Activated CD8-positive, alpha-beta T cell treated with anti-CD3 and anti-CD28 coated beads for 36 hours (primary cell): ENCODE data around the gene JMJD7. TPM values are rescaled to one million over a fixed set of nuclear protein-coding genes. Genes with fewer than 3 reads are reported as not detected.

Source experiments
- ATAC-seq: fragments of 200-7000 bp; cut with Tn5 transposase; one replicate; pipeline ENCODE4 v1.10.0; 2021; ENCODE audit warnings: mild to moderate bottlenecking, moderate library complexity
- CTCF ChIA-PET: fragments of 350-600 bp; sonication (Branson Sonifier 250); formaldehyde crosslinking; loops from one replicate; lab custom pipeline; 2021; ENCODE audit warnings: antibody characterized with exemption; lab: Charles Lee
- POLR2A ChIA-PET: fragments of 350-600 bp; sonication (Branson Sonifier 250); formaldehyde crosslinking; loops from one replicate; lab custom pipeline; 2021; ENCODE audit warnings: antibody characterized with exemption; lab: Charles Lee
- DNase-seq: peaks from one replicate; pipeline ENCODE4 v3.0.0-alpha.2; 2020
- H3K27ac Mint-ChIP-seq: one replicate; pipeline ENCODE4 v1.8.0; 2021; ENCODE audit warnings: mild to moderate bottlenecking, mixed read lengths
- H3K27me3 Mint-ChIP-seq: one replicate; pipeline ENCODE4 v1.8.0; 2021; ENCODE audit warnings: mixed read lengths
- H3K36me3 Mint-ChIP-seq: one replicate; pipeline ENCODE4 v1.8.0; 2021; ENCODE audit warnings: low read depth, mixed read lengths
- H3K4me1 Mint-ChIP-seq: one replicate; pipeline ENCODE4 v1.8.0; 2021; ENCODE audit warnings: low read depth, mixed read lengths
- H3K4me3 Mint-ChIP-seq: one replicate; pipeline ENCODE4 v1.8.0; 2021; ENCODE audit warnings: mild to moderate bottlenecking, moderate library complexity, mixed read lengths
- H3K9me3 Mint-ChIP-seq: one replicate; pipeline ENCODE4 v1.8.0; 2021; ENCODE audit warnings: mixed read lengths
- CTCF ChIP-seq: fragments of 200-600 bp; IDR thresholded peaks from one replicate; pipeline ENCODE4 v1.8.0; 2022; ENCODE audit warnings: antibody characterized with exemption, mild to moderate bottlenecking
- intact Hi-C: fragments of 100-400 bp; cut with micrococcal nuclease; formaldehyde crosslinking; loops from one replicate; pipeline ENCODE4 v1.10.0; 2022
- total RNA-seq, 2 experiments: library from RNA; stranded (reverse); gene quantifications; one replicate each; pipeline ENCODE4 v1.2.3, GENCODE V29; 2021

Gene JMJD7
- total RNA-seq, 2 experiments from 2014 or later, result 8.2 to 13.2 TPM

- Mint-ChIP-seq H3K4me3 (no peak overlapping the region), H3K27me3 (no peaks in the 10 kb centered on the region), H3K4me1 (no peaks in the 10 kb centered on the region), H3K9me3 (no peaks in the 10 kb centered on the region), H3K27ac (no peak overlapping the region), H3K36me3 (peaks cover 8% of the 10 kb centered on the region)
- no peak for DNase-seq
- intact Hi-C loops, result no loop called here
- no peak for ATAC-seq
- ChIA-PET CTCF (interaction anchor here (1.0 to 2.1 kb wide), 3 partner anchors 9 to 47 kb away, joined by 3 to 11 read pairs (median 8); partner anchors contain the start of gene MAPKBP1), POLR2A (interaction anchor here (1.2 kb wide), 1 partner anchor 10 kb away, joined by 4 read pairs; no protein-coding TSS in a partner anchor)
- no peak for TF ChIP-seq CTCF
Measured at GRCh38 chr15:41820791-41821423, 7.0 kb upstream of the JMJD7 start.

GRCh38 chr15:41821831-41822230, 6.1 kb upstream of the JMJD7 start:
- DNase-seq (no peak), ATAC-seq (no peak)
- TF ChIP-seq CTCF, result no peak
- H3K4me1 Mint-ChIP-seq, result peaks cover 2% of the 10 kb centered on the region
- H3K36me3 Mint-ChIP-seq, result peaks cover 8% of the 10 kb centered on the region
- POLR2A ChIA-PET, result interaction anchor here (0.8 to 1.2 kb wide), 2 partner anchors 11 to 45 kb away, joined by 3 to 4 read pairs; no protein-coding TSS in a partner anchor
- H3K9me3 Mint-ChIP-seq, result no peaks in the 10 kb centered on the region
- CTCF ChIA-PET, result interaction anchor here (1.0 to 2.1 kb wide), 3 partner anchors 10 to 48 kb away, joined by 3 to 11 read pairs (median 8); partner anchors contain the start of gene MAPKBP1
- H3K27me3 Mint-ChIP-seq, result no peaks in the 10 kb centered on the region
- no peak overlapping the region for H3K27ac Mint-ChIP-seq
- H3K4me3 Mint-ChIP-seq, result no peak overlapping the region
- intact Hi-C loops, result no loop called here

GRCh38 chr15:41822471-41822870, 5.4 kb upstream of the JMJD7 start:
- DNase-seq (no peak), ATAC-seq (no peak)
- Mint-ChIP-seq H3K27ac (no peak overlapping the region), H3K4me1 (peaks cover 2% of the 10 kb centered on the region), H3K27me3 (no peaks in the 10 kb centered on the region), H3K9me3 (no peaks in the 10 kb centered on the region), H3K36me3 (peaks cover 8% of the 10 kb centered on the region), H3K4me3 (no peak overlapping the region)
- CTCF ChIA-PET, result no interaction called here
- POLR2A ChIA-PET, result interaction anchor here (0.8 kb wide), 1 partner anchor 46 kb away, joined by 3 read pairs; no protein-coding TSS in a partner anchor
- TF ChIP-seq CTCF, result no peak
- intact Hi-C loops, result no loop called here

GRCh38 chr15:41822957-41823356, 4.9 kb upstream of the JMJD7 start:
- ATAC-seq (no peak), DNase-seq (no peak)
- H3K27me3 Mint-ChIP-seq, result no peaks in the 10 kb centered on the region
- H3K36me3 Mint-ChIP-seq, result peaks cover 8% of the 10 kb centered on the region
- no peak overlapping the region for H3K27ac Mint-ChIP-seq
- H3K4me1 Mint-ChIP-seq, result peaks cover 3% of the 10 kb centered on the region
- ChIA-PET POLR2A (no interaction called here), CTCF (interaction anchor here (0.6 to 3.3 kb wide), 4 partner anchors 11 to 124 kb away, joined by 3 to 17 read pairs (median 3); partner anchors contain the start of gene MAPKBP1)
- TF ChIP-seq CTCF, result no peak
- no peaks in the 10 kb centered on the region for H3K9me3 Mint-ChIP-seq
- no peak overlapping the region for H3K4me3 Mint-ChIP-seq
- intact Hi-C loops, result no loop called here

GRCh38 chr15:41823502-41823901, 4.4 kb upstream of the JMJD7 start:
- TF ChIP-seq CTCF, result no peak
- ChIA-PET CTCF (interaction anchor here (0.6 to 3.3 kb wide), 4 partner anchors 12 to 125 kb away, joined by 3 to 17 read pairs (median 3); partner anchors contain the start of gene MAPKBP1), POLR2A (no interaction called here)
- H3K27me3 Mint-ChIP-seq, result no peaks in the 10 kb centered on the region
- peaks cover 6% of the 10 kb centered on the region for H3K36me3 Mint-ChIP-seq
- DNase-seq (no peak), ATAC-seq (no peak)
- intact Hi-C loops, result no loop called here
- H3K27ac Mint-ChIP-seq, result no peak overlapping the region
- no peaks in the 10 kb centered on the region for H3K9me3 Mint-ChIP-seq
- no peak overlapping the region for H3K4me3 Mint-ChIP-seq
- peaks cover 4% of the 10 kb centered on the region for H3K4me1 Mint-ChIP-seq
